IPS-NIHi11 (cell line): ENCODE measurements around the gene ADAM30.
A peak's percentile ranks its signal among the peaks of the same experiment; 100 is the strongest.

Experiments
- DNase-seq: peaks from one replicate; pipeline ENCODE4 v3.0.0; 2012; ENCODE audit warnings: mixed read lengths, low spot score

The ADAM30 gene

DNA sequence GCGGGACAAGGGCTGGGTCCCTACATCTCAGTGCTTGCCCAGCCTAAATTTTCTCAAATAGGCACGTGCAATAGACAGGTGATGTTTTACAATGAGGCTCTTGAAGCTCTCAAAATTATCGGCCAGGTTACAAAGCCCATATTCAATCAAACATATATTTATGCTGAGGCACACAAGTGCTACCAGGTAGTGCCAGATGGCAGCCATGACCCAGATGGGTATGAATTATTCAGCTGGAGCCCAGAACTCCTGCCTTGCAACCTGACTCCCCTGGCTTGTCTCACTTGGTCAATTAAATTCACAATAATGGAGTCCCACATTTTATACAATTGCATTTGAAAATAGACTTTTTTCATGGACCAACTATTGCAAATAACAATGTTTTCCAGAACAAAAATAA is 12.3 kb upstream of the ADAM30 start:
- DNase-seq: no peak

DNA sequence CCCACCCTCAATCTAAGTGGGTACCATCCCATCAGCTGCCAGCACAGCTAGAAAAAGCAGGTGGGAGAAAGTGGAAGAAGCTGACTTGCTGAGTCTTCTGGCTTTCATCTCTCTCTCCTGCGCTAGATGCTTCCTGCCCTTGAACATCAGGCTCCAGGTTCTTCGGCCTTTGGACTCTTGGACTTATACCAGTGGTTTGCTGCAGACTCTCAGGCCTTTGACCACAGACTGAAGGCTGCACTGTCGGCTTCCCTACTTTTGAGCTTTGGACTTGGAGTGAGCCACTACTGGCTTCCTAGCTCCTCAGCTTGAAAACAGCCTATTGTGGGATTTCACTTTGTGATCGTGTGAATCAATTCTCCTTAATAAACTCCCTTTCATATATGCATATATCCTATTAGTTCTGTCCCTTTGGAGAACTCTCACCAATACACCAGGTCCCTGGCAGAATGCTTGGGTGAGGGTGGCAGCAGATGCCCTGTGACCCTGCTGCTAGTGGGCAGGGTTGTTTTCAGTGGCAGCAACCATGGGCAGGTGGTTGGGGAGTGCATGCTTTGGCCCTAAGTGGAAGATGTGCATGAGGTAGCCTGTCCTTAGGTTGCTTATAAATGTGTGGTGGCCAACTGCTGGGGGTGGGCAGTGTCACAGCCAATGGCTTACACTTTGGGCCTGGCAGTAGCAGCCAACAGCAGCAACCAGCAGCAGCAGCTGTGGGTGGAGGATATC is 10.8 kb upstream of the ADAM30 start:
- DNase-seq: no peak

GRCh38 chr1:119903443-119903835 is 7.1 kb upstream of the ADAM30 start:
- DNase-seq: no peak

DNA sequence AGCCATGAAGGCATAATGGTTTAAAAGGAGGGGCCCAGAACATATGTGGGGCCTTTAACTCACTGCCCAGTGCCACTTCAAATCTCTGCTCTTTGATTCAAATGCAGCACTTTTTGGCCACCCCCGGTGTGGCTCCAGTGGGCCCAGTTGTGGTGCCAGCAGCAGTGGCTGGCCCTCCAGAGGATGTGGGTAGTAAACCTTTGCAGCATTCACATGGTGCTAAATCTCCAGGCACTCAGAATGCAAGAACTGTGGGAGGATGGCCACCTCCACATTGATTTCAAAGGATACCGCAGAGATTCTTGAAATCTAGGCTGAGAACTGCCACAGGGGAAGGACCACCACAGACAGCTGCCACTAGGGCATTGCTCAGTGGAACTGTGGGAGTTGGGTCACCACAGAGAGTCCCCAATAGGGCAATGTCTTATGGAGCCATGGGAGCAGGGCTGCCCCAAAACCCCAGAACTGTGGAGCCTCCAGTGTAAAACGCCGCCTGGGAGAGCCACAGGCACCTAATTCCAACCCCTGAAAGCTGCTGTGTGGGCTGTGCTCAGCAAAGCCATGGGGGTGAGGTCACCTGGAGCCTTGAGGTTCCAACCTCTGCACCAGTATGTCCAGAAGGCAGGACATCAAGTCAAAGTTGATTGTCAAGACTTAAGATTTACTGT is 6.6 kb upstream of the ADAM30 start:
- no peak for DNase-seq

DNA sequence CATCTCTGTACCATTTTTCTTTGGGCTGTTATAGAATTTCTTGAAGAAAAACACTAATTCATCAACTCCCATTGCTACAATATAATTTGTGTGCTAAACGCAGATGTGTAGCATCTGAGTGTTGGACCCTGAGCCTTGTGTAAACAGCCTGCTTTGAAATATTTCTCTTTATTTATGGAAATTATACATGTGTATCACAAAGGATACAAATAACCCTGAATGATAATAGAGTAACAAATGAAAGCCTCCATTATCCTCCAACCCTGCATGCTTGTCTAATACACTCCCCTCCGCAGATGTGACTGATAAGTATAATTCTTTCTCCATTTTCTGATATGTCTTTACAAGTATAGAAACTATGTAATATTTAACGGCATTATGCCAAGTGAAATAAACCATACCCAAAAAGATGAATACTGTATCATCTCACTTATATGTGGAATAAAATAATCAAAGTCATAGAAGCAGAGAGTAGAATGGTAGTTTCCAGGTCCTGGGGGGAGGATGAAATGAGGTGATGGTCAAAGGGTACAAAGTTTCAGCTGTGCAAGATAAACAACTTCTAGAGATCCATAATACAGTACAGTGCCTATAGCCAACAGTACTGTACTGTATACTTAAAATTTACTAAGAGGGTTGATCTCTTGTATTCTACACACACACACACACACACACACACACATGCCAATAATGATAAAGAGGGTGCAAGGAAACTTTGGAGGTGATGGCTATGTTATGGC is 2.8 kb upstream of the ADAM30 start:
- DNase-seq: no peak

GRCh38 chr1:119898530-119898929 is 2.2 kb upstream of the ADAM30 start:
- no peak for DNase-seq

GRCh38 chr1:119895102-119895501 is 1.2 kb downstream of the ADAM30 start:
- DNase-seq: no peak

GRCh38 chr1:119893827-119894700 is 2.3 kb downstream of the ADAM30 start:
- DNase-seq: no peak

- no peak for DNase-seq
These were observed 3.0 kb downstream of the ADAM30 start for GRCh38 chr1:119893238-119893791.

- no peak for DNase-seq
These were observed 4.9 kb downstream of the ADAM30 start for GRCh38 chr1:119891386-119891785.

DNA sequence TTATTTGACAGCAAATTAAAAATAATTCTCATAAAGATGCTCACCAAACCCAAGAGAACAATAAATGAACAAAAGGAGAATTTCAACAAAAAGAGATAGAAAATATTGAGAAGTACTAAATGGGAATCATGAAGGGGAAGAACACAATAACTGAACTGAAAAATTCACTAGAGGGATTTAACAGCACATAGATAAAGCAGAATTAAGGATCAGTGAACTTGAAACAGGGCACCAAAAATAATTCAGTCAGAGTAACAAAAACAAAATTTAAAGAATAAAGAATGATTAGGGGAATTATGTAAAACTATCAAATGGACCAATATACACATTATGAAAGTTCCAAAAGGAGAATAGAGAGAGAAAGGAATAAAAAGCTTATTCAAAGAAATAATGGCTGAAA is 7.8 kb downstream of the ADAM30 start:
- DNase-seq: no peak

- DNase-seq: no peak
These were observed 8.9 kb downstream of the ADAM30 start for GRCh38 chr1:119887427-119887826.

DNA sequence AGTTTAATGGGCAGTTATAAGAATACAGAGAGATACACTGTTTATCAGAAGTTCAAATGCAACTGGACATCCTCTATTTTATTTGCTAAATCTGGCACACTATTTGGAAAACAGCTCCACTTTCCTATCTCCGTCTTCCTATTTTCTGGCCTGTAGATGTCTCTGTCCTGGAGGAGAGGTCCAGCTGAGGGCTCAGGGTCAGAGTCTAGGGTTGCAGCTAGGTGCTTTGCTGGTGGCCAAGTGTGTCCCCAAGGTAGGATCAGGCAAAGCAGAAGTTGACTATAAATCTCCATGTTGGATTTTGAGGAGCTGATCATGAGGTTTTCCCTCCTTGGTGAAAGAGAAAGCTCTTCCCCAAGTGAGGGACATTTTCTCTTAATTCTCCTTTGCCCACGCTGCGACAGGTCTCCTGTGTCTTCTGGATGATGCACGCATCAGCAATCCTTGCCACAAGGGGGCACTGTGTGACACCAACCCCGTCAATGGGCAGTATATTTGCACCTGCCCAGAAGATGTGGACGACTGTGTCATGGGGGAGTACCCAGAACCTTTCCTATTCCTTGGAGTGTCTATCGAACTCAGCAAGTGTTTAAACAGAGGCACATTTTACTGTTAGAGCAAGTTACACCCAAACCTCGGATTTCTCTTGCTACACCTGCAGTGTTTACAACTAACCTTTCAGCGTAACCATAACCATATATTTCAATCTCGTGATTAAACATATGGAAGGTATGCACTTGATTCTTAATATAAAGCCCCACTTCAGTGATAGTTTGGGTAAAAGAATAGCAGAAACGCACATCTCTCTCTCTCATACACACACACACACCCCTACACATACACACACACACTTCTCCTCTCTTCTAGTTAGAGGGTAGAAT is 10.2 kb downstream of the ADAM30 start:
- peak; percentile 75 for DNase-seq

DNA sequence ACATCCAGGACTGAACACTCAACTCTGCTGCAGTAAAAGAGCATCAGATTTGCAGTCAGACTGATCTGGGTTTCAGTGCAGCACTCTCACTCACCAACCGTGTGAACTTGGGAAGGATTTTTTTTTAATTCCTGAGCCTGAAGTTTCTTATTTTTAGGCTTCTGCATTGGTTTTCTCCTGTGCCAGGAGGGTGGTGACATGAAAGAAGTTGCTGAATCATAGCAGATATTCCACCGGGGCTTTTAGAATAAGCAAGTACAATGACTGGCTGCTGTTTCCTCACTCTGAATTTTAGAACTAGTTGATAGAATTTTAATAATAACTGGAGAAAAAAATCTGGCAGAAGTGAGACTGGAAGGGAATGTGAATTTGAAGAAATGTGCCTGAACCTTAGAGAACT is 11.6 kb downstream of the ADAM30 start:
- no peak for DNase-seq

DNA sequence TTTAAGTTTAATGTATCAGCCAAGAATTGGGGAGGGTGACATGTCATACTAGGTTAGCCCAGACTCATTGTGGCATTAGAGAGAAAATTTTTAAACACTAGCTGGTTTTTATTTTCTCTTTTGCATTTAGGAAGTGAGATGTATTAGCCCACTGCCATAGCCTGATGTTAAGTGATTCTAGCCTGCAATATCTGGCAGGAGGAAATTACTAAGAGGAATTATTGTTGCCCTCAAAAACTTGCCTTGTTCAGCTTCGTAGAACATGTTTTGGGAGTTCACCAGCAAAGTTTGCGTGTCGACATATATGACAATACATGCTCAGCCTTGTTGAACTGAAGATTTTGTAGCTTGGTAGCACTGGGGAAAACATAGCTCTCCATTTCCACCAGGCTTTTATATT is 12.5 kb downstream of the ADAM30 start:
- no peak for DNase-seq

DNA sequence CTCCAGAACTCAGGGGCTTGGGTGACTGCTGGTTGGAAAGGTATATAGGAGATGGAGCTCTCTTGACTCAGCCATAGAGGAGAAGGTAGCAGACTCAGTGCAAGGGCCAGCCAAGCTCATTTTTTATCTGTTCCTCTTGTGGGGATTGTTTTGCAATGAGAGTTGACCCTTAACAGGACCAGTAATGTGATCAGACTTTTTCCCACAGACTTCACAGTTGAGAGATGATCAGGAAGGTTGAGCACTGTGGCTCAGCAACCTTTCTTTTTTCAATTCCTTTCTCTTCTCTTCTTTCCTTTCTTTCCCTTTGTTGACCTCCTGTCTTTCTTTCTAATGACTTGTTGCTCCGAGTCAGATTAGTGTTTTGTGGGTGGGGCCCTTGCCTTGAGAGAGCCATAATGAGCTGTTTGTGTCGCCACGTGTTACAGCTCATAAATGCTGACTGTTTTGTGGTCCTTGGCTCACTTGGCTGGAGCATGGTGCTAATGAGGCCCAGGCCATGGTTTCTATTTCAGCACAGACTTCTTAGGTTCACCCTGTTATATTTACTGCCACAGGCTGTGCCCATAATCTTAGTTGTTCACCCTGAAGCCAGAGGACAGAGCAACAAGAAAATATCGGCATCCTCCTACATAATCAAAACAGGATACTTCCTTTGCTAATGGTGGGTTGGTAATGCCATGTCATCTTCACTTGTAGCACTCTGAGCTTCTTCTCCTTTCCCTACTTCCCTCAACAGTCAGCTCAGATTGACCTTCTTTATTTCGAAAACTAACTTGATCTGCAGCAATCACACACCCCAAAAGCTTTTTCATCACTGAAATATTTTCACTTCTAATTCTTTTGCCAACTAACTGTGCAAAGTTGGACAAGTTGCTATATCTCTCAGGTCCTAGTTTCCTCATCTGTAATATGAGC is 13.9 kb downstream of the ADAM30 start:
- DNase-seq: no peak

DNA sequence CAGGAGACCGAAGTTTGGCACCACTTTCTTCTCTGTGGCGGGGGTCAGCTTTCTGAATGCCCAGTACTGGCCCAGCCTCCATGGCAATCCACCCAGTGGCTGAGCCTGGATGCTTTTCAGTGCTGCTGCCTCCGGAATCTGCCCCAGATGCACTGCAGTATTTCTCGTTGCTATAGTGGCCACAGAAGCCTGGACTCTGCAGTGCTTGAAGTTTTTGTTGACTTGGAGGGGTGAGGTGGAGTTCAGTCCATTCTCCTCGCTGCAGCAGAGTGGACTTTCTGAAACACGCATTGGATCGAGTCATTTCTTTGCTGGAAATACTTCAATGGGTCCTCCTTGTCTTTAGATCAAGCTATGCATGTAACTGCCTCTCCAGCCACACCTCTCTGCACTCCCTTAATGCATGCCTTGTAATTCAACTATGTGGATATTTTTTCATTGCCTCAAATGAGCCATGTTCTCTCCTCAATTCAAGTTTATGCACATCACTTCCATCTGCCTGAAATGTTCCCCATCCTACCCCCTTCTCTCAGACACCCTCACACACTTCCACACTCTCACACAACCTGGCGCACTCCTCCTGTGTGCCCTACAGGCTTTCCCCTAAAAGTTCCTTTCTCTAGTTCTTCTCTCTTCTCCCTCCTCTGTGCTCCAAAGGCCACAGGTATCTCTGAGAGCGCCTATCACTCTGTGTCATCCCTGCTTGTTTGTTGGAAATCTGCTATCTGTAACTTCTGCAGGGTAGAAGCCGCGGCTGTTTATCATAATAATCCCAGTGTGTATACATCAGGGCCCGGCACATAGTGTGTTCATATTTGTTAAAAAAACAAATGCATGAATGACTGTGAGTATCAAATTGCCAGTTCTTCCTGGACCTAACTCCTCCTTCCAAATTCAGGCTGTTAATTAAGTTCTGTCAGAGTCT is 16.5 kb downstream of the ADAM30 start:
- DNase-seq: no peak

DNA sequence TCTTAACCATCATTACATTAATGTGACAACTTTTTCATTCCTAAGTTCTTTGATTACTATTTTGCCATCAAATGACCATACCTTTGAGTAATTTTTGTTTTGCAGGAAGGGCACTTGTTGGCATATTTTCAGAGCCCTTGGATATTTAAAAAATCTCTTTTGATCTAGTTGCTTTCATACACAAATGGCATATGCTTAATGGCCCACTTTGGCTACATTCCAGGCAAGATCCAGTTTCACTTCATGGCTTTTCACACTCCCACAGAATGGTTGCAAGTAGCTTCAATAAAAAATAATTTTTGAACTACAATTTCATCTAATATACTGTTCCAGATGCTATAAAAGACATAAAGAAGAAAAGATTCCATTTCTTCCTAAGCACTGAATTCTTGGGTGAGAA is 18.1 kb downstream of the ADAM30 start:
- DNase-seq: no peak

GRCh38 chr1:119874186-119874585 is 22.1 kb downstream of the ADAM30 start:
- DNase-seq: no peak
